Hepatocyte (in vitro differentiated cells): ENCODE data around the gene RASAL1. TPM values are rescaled to one million over a fixed set of nuclear protein-coding genes. Genes with fewer than 3 reads are reported as not detected.

Experiments
- DNase-seq: peaks from one replicate; pipeline ENCODE4 v3.0.0-alpha.2; 2016; ENCODE audit warnings: low spot score
- H2AFZ ChIP-seq: fragments of 200-600 bp; sonication (generic); 2 replicates; pipeline ENCODE4 v1.6.0; 2016; ENCODE audit warnings: antibody characterized with exemption, mild to moderate bottlenecking
- H3K27ac ChIP-seq: fragments of 200-600 bp; sonication (generic); 2 replicates; pipeline ENCODE4 v1.5.1; 2016; ENCODE audit warnings: mild to moderate bottlenecking
- H3K27me3 ChIP-seq: fragments of 200-600 bp; sonication (generic); 2 replicates; pipeline ENCODE4 v1.6.1; 2016
- H3K36me3 ChIP-seq: fragments of 200-600 bp; sonication (generic); replicated peaks from 2 replicates; pipeline ENCODE4 v1.5.1; 2016; ENCODE audit warnings: low read depth; ENCODE audit not compliant: insufficient read depth
- H3K4me1 ChIP-seq: fragments of 200-600 bp; sonication (generic); 2 replicates; pipeline ENCODE4 v1.5.1; 2016; ENCODE audit warnings: mild to moderate bottlenecking, moderate library complexity; ENCODE audit not compliant: insufficient read depth
- H3K4me2 ChIP-seq: fragments of 200-600 bp; sonication (generic); 2 replicates; pipeline ENCODE4 v1.6.0; 2016
- H3K4me3 ChIP-seq: fragments of 200-600 bp; sonication (generic); 2 replicates; pipeline ENCODE4 v1.5.1; 2016; ENCODE audit warnings: mild to moderate bottlenecking
- H3K79me2 ChIP-seq: fragments of 200-600 bp; sonication (generic); 2 replicates; pipeline ENCODE4 v1.6.0; 2017; ENCODE audit warnings: mild to moderate bottlenecking
- H3K9me2 ChIP-seq: fragments of 200-600 bp; sonication (generic); replicated peaks from 2 replicates; pipeline ENCODE4 v1.6.0; 2017; ENCODE audit warnings: mild to moderate bottlenecking; ENCODE audit not compliant: insufficient read depth
- H3K9me3 ChIP-seq: fragments of 200-600 bp; sonication (generic); 2 replicates; pipeline ENCODE4 v1.5.1; 2016; ENCODE audit warnings: low read depth, mild to moderate bottlenecking
- H4K20me1 ChIP-seq: fragments of 200-600 bp; sonication (generic); 2 replicates; pipeline ENCODE4 v1.6.0; 2016; ENCODE audit warnings: mild to moderate bottlenecking; ENCODE audit not compliant: insufficient read depth, poor library complexity, severe bottlenecking
- CTCF ChIP-seq: fragments of 200-600 bp; sonication (generic); IDR thresholded peaks from 2 replicates; pipeline ENCODE4 v1.5.1; 2016; ENCODE audit warnings: antibody characterized with exemption, mild to moderate bottlenecking; ENCODE audit not compliant: poor library complexity
- EZH2 ChIP-seq: fragments of 200-600 bp; sonication (generic); IDR thresholded peaks from 2 replicates; pipeline ENCODE4 v1.6.1; 2016; ENCODE audit warnings: antibody characterized with exemption, mild to moderate bottlenecking, borderline replicate concordance
- EZH2phosphoT487 ChIP-seq: fragments of 200-600 bp; sonication (generic); IDR thresholded peaks from one replicate; pipeline ENCODE4 v1.6.1; 2018; ENCODE audit warnings: antibody characterized with exemption, mild to moderate bottlenecking, low read depth, moderate library complexity; ENCODE audit not compliant: unreplicated experiment, severe bottlenecking
- WGBS: methylation state at CpG from one replicate; pipeline ENCODE4 v1.1.6; 2016; ENCODE audit warnings: low lambda C conversion rate; ENCODE audit errors: missing lambda C conversion rate; 5-methylcytosine and 5-hydroxymethylcytosine counted together
- polyA plus RNA-seq: library from polyadenylated mRNA; unstranded; fragments of >200 nt; fragmentation: Nextera tagmentation; extraction: Ambion mirVana; gene quantifications from 2 replicates; pipeline ENCODE4 v1.2.1, GENCODE V29; 2016
- total RNA-seq: library from RNA; depleted of rRNA; stranded (reverse); fragments of >200 nt; gene quantifications from 2 replicates; pipeline ENCODE4 v1.2.3, GENCODE V29; 2014

RASAL1 gene
- total and polyA plus RNA-seq, 2 experiments from 2014 or later = 0.74 TPM; not detected in 1

GRCh38 chr12:113171543-113171942 is 36.0 kb upstream of the RASAL1 start:
- no peak overlapping the region for H3K4me2 ChIP-seq
- H4K20me1 ChIP-seq = no peaks in the 10 kb centered on the region
- WGBS = 95% methylated on average over 9 of the region's 9 CpGs
- no peak overlapping the region for H3K4me3 ChIP-seq
- DNase-seq = no peak
- no peak for TF ChIP-seq EZH2phosphoT487
- TF ChIP-seq EZH2 = no peak
- TF ChIP-seq CTCF = no peak
- H3K27ac ChIP-seq = no peak overlapping the region
- H2AFZ ChIP-seq = no peak overlapping the region
- no peaks in the 10 kb centered on the region for H3K27me3 ChIP-seq
- no peaks in the 10 kb centered on the region for H3K9me3 ChIP-seq
- H3K79me2 ChIP-seq = no peaks in the 10 kb centered on the region
- H3K4me1 ChIP-seq = no peaks in the 10 kb centered on the region
- no peaks in the 10 kb centered on the region for H3K36me3 ChIP-seq
- H3K9me2 ChIP-seq = no peaks in the 10 kb centered on the region

GRCh38 chr12:113170926-113171325 is 35.4 kb upstream of the RASAL1 start:
- no peak overlapping the region for H3K4me2 ChIP-seq
- H2AFZ ChIP-seq = no peak overlapping the region
- H3K9me2 ChIP-seq = no peaks in the 10 kb centered on the region
- H3K4me1 ChIP-seq = no peaks in the 10 kb centered on the region
- no peak for TF ChIP-seq EZH2
- TF ChIP-seq CTCF = no peak
- no peak for TF ChIP-seq EZH2phosphoT487
- H3K27me3 ChIP-seq = no peaks in the 10 kb centered on the region
- 96% methylated on average over 4 of the region's 4 CpGs for WGBS
- no peak for DNase-seq
- H3K4me3 ChIP-seq = no peak overlapping the region
- no peaks in the 10 kb centered on the region for H4K20me1 ChIP-seq
- H3K9me3 ChIP-seq = no peaks in the 10 kb centered on the region
- no peaks in the 10 kb centered on the region for H3K36me3 ChIP-seq
- no peaks in the 10 kb centered on the region for H3K79me2 ChIP-seq
- H3K27ac ChIP-seq = no peak overlapping the region

- no peak overlapping the region for H3K27ac ChIP-seq
- H3K4me2 ChIP-seq = no peak overlapping the region
- H3K27me3 ChIP-seq = no peaks in the 10 kb centered on the region
- H3K9me3 ChIP-seq = no peaks in the 10 kb centered on the region
- 93% methylated on average over 5 of the region's 5 CpGs for whole genome bisulfite sequencing
- H3K4me1 ChIP-seq = no peaks in the 10 kb centered on the region
- no peak for DNase-seq
- no peak overlapping the region for H2AFZ ChIP-seq
- TF ChIP-seq CTCF = no peak
- no peak for TF ChIP-seq EZH2
- TF ChIP-seq EZH2phosphoT487 = no peak
- no peak overlapping the region for H3K4me3 ChIP-seq
- H4K20me1 ChIP-seq = no peaks in the 10 kb centered on the region
- no peaks in the 10 kb centered on the region for H3K9me2 ChIP-seq
- no peaks in the 10 kb centered on the region for H3K36me3 ChIP-seq
- H3K79me2 ChIP-seq = no peaks in the 10 kb centered on the region
These were observed 34.9 kb upstream of the RASAL1 start for GRCh38 chr12:113170457-113170856.

- Histone ChIP-seq H3K9me2 (no peaks in the 10 kb centered on the region), H3K4me1 (no peaks in the 10 kb centered on the region), H3K4me2 (no peak overlapping the region), H3K9me3 (no peaks in the 10 kb centered on the region), H4K20me1 (no peaks in the 10 kb centered on the region), H2AFZ (no peak overlapping the region), H3K27ac (no peak overlapping the region), H3K79me2 (no peaks in the 10 kb centered on the region), H3K4me3 (no peak overlapping the region), H3K36me3 (no peaks in the 10 kb centered on the region), H3K27me3 (no peaks in the 10 kb centered on the region)
- no peak for DNase-seq
- TF ChIP-seq CTCF (no peak), EZH2phosphoT487 (no peak), EZH2 (no peak)
- WGBS = 96% methylated on average over 13 of the region's 13 CpGs
These were observed 34.1 kb upstream of the RASAL1 start for GRCh38 chr12:113169697-113170096.
